BE2C (cell line): ENCODE results near the gene TMEM272.

ENCODE experiments used
- DNase-seq: peaks from one replicate; pipeline ENCODE4 v3.0.0-alpha.2; 2020
- H3K27me3 ChIP-seq: fragments of 250-450 bp; sonication (Bioruptor Pico); 2 replicates; pipeline ENCODE4 v1.5.1; 2020; ENCODE audit warnings: mild to moderate bottlenecking
- H3K36me3 ChIP-seq: fragments of 250-450 bp; sonication (Bioruptor Pico); 2 replicates; pipeline ENCODE4 v1.5.1; 2020; ENCODE audit warnings: mild to moderate bottlenecking
- H3K4me1 ChIP-seq: fragments of 250-450 bp; sonication (Bioruptor Pico); 2 replicates; pipeline ENCODE4 v1.5.1; 2020
- H3K4me3 ChIP-seq: 2 replicates; pipeline ENCODE4 v1.5.1; 2011; ENCODE audit warnings: low read depth, low read length
- H3K9me3 ChIP-seq: fragments of 250-450 bp; sonication (Bioruptor Pico); 2 replicates; pipeline ENCODE4 v1.5.1; 2020
- TF ChIP-seq, protein P1 (sequence below): IDR thresholded peaks from 2 replicates; pipeline ENCODE4 v1.5.1; 2012; ENCODE audit warnings: mild to moderate bottlenecking, low read depth, low read length

TMEM272 gene

DNA sequence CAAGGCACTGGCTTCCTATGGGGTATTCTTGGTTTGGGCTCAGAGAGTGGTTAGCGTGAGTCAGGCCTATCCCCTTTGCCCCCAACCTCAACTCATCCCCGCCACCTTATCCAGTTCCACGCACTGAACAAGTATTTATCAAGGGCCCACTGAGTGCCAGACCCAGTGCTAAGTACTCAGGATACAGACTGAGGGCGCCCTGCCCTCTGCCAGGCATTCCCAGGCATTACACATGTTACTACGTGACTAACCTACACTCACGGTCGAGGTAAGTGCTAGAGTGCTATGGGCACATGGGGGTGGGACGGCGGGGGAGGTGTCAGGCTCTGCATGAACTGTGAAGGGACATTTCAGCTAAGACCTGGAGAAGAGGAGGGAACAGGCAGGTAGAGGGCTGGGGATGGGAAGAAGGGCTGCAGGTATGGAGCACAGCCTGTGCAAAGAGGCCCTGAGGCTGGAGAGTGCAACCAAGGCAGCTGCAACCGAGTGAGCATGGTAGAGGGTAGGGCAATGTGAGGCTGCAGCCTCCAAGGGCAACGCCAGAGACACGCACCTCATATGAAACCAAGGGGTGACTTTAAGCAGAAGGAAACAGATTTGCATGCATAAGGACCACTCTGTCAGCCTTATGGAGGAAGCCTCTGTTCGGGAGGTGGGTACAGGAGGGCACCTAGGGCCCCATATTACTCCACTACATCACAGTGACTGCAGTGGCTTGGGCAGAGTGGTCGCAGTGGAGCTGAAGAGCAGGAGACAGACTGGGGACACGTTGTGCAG lies 63.5 kb downstream of the TMEM272 start:
- peaks cover 9% of the 10 kb centered on the region for H3K4me1 ChIP-seq
- peak; percentile 57 for DNase-seq
- no peaks in the 10 kb centered on the region for H3K9me3 ChIP-seq
- H3K27me3 ChIP-seq = no peaks in the 10 kb centered on the region
- TF ChIP-seq, protein P1, sequence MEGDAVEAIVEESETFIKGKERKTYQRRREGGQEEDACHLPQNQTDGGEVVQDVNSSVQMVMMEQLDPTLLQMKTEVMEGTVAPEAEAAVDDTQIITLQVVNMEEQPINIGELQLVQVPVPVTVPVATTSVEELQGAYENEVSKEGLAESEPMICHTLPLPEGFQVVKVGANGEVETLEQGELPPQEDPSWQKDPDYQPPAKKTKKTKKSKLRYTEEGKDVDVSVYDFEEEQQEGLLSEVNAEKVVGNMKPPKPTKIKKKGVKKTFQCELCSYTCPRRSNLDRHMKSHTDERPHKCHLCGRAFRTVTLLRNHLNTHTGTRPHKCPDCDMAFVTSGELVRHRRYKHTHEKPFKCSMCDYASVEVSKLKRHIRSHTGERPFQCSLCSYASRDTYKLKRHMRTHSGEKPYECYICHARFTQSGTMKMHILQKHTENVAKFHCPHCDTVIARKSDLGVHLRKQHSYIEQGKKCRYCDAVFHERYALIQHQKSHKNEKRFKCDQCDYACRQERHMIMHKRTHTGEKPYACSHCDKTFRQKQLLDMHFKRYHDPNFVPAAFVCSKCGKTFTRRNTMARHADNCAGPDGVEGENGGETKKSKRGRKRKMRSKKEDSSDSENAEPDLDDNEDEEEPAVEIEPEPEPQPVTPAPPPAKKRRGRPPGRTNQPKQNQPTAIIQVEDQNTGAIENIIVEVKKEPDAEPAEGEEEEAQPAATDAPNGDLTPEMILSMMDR = peak; percentile 64
- H3K36me3 ChIP-seq = no peaks in the 10 kb centered on the region
- no peak overlapping the region for H3K4me3 ChIP-seq

- DNase-seq = no peak
- Histone ChIP-seq H3K27me3 (no peaks in the 10 kb centered on the region), H3K9me3 (no peaks in the 10 kb centered on the region), H3K4me3 (no peak overlapping the region), H3K36me3 (no peaks in the 10 kb centered on the region), H3K4me1 (peaks cover 1% of the 10 kb centered on the region; the same call in 1 of the 2 replicates)
- TF ChIP-seq, protein P1 = no peak
Observed at GRCh38 chr13:51780099-51780498, 64.9 kb downstream of the TMEM272 start.

GRCh38 chr13:51778392-51778791 lies 66.6 kb downstream of the TMEM272 start:
- DNase-seq = no peak
- Histone ChIP-seq H3K9me3 (no peaks in the 10 kb centered on the region), H3K27me3 (no peaks in the 10 kb centered on the region), H3K4me3 (no peak overlapping the region), H3K36me3 (no peaks in the 10 kb centered on the region), H3K4me1 (no peaks in the 10 kb centered on the region)
- TF ChIP-seq, protein P1 = no peak

GRCh38 chr13:51777921-51778320 lies 67.1 kb downstream of the TMEM272 start:
- TF ChIP-seq, protein P1 = no peak
- no peak for DNase-seq
- Histone ChIP-seq H3K36me3 (no peaks in the 10 kb centered on the region), H3K9me3 (no peaks in the 10 kb centered on the region), H3K4me3 (no peak overlapping the region), H3K27me3 (no peaks in the 10 kb centered on the region), H3K4me1 (no peaks in the 10 kb centered on the region)

- Histone ChIP-seq H3K27me3 (no peaks in the 10 kb centered on the region), H3K4me1 (no peaks in the 10 kb centered on the region), H3K4me3 (no peak overlapping the region), H3K9me3 (no peaks in the 10 kb centered on the region), H3K36me3 (no peaks in the 10 kb centered on the region)
- DNase-seq = no peak
- TF ChIP-seq, protein P1 = no peak
Observed at GRCh38 chr13:51776179-51776578, 68.8 kb downstream of the TMEM272 start.

DNA sequence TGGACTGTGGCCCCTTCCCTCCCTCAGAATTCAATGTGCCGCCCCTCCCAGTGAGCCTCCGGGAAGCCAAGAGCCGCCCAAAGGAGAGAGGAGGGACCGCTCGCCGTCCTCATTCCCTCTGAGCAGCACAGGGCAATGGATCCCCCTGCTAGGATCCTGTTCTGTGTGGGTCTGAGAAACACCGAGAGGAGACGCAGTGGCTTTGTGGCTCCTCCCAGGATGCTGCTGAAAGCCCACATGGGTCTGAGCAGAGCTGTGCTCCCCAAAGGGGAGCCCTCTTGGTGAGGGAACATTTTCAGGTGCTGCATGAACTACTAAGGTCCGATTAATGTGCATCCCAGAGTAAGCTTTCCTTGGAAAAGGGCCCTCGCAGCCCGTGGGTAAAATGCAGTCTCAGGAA lies 71.5 kb downstream of the TMEM272 start:
- no peaks in the 10 kb centered on the region for H3K27me3 ChIP-seq
- H3K4me1 ChIP-seq = no peaks in the 10 kb centered on the region
- H3K36me3 ChIP-seq = no peaks in the 10 kb centered on the region
- H3K9me3 ChIP-seq = no peaks in the 10 kb centered on the region
- H3K4me3 ChIP-seq = no peak overlapping the region
- TF ChIP-seq, protein P1 = no peak
- no peak for DNase-seq
